VCaP (cell line): Measurements from ENCODE around the gene NDUFB2.
A peak's percentile ranks its signal among the peaks of the same experiment; 100 is the strongest.

Source experiments
- H3K27ac ChIP-seq: fragments of 450-650 bp; 2 replicates; pipeline ENCODE4 v1.5.1; 2017
- CTCF ChIP-seq: fragments of 450-650 bp; conservative IDR thresholded peaks from 2 replicates; pipeline ENCODE4 v1.5.1; 2017; ENCODE audit warnings: mild to moderate bottlenecking, moderate library complexity

NDUFB2 gene

GRCh38 chr7:140673774-140674155 lies 22.7 kb upstream of the NDUFB2 start:
- peak overlapping the region; percentile 99 for H3K27ac ChIP-seq

GRCh38 chr7:140674356-140674800 lies 22.1 kb upstream of the NDUFB2 start:
- H3K27ac ChIP-seq, result peak overlapping the region; percentile 99
- TF ChIP-seq CTCF, result no peak

More at GRCh38 chr7:140673774-140674155, 22.7 kb upstream of the NDUFB2 start:
- no peak for TF ChIP-seq CTCF

GRCh38 chr7:140674899-140675701 lies 21.4 kb upstream of the NDUFB2 start:
- H3K27ac ChIP-seq, result peak overlapping the region; percentile 99
- peak; percentile 78 for TF ChIP-seq CTCF

GRCh38 chr7:140675726-140676125 lies 20.8 kb upstream of the NDUFB2 start:
- H3K27ac ChIP-seq, result peak overlapping the region; percentile 99
- no peak for TF ChIP-seq CTCF

- peak overlapping the region; percentile 99 for H3K27ac ChIP-seq
- no peak for TF ChIP-seq CTCF
Observed at GRCh38 chr7:140676306-140676705, 20.2 kb upstream of the NDUFB2 start.

- peak overlapping the region; percentile 99; the same call in 1 of the 2 replicates for H3K27ac ChIP-seq
Observed at GRCh38 chr7:140676956-140677355, 19.6 kb upstream of the NDUFB2 start.

- TF ChIP-seq CTCF, result no peak
- no peak overlapping the region for H3K27ac ChIP-seq
Observed at GRCh38 chr7:140677496-140677895, 19.0 kb upstream of the NDUFB2 start.
